ENCODE results near the gene KCNA3.

KCNA3 gene

GRCh38 chr1:110673805-110674336 lies 869 bp downstream of the KCNA3 start:
- TF ChIP-seq, protein P1, sequence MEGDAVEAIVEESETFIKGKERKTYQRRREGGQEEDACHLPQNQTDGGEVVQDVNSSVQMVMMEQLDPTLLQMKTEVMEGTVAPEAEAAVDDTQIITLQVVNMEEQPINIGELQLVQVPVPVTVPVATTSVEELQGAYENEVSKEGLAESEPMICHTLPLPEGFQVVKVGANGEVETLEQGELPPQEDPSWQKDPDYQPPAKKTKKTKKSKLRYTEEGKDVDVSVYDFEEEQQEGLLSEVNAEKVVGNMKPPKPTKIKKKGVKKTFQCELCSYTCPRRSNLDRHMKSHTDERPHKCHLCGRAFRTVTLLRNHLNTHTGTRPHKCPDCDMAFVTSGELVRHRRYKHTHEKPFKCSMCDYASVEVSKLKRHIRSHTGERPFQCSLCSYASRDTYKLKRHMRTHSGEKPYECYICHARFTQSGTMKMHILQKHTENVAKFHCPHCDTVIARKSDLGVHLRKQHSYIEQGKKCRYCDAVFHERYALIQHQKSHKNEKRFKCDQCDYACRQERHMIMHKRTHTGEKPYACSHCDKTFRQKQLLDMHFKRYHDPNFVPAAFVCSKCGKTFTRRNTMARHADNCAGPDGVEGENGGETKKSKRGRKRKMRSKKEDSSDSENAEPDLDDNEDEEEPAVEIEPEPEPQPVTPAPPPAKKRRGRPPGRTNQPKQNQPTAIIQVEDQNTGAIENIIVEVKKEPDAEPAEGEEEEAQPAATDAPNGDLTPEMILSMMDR (IDR thresholded peaks at IDR 0.05; ENCODE audit: control insufficient read depth, extremely low read depth, insufficient read depth): no peak
- no peak overlapping the region for H3K4me3 ChIP-seq (ENCODE audit: low read depth, low read length)
- DNase-seq (ENCODE audit: low read depth): no peak

GRCh38 chr1:110673197-110673701 lies 1.5 kb downstream of the KCNA3 start:
- DNase-seq (ENCODE audit: low read depth): no peak
- H3K4me3 ChIP-seq (ENCODE audit: low read depth, low read length): no peak overlapping the region
- TF ChIP-seq, protein P1 (IDR thresholded peaks at IDR 0.05; ENCODE audit: control insufficient read depth, extremely low read depth, insufficient read depth): no peak

DNA sequence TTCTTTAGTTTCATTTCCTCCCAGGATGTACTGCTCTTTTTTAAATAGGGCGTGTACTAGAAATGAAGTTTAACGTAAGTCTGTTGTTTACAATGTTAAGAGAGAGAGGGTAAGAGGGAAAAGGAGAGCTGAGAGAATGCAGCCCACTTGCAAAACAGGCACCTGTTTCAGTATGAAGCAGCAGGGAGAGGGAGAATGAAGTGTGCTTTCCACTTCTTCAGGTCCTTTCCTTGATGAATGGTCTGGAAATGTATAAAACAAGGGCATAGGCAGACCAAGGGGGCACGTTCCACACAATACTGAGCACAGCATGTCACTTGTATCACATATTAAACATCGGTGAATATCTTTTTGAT lies 2.0 kb downstream of the KCNA3 start:
- no peak for DNase-seq (ENCODE audit: low read depth)
- H3K4me3 ChIP-seq (ENCODE audit: low read depth, low read length): no peak overlapping the region
- TF ChIP-seq, protein P1 (IDR thresholded peaks at IDR 0.05; ENCODE audit: control insufficient read depth, extremely low read depth, insufficient read depth): no peak

GRCh38 chr1:110672001-110672752 lies 2.6 kb downstream of the KCNA3 start:
- no peak for DNase-seq (ENCODE audit: low read depth)
- TF ChIP-seq, protein P1 (IDR thresholded peaks at IDR 0.05; ENCODE audit: control insufficient read depth, extremely low read depth, insufficient read depth): no peak
- H3K4me3 ChIP-seq (ENCODE audit: low read depth, low read length): no peak overlapping the region

DNA sequence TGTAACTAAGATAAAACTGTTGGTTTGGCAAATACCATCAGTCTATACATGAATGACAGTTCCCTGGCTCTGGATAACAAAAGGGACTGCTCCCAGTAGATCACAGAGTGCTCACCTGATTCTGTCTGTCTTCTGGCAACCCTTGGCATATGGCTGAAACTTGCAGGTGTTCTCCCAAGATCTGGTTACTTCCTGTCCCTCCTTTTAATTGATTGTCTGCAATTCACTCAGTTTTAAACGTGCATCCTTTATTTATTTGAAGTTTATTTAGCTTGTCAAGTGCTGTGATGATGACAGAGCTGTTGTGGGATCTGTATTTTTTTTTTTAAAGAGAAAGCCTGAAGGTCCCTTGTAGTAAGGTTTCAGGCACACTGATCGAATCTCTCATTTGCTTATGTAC lies 3.4 kb downstream of the KCNA3 start:
- no peak overlapping the region for H3K4me3 ChIP-seq (ENCODE audit: low read depth, low read length)
- TF ChIP-seq, protein P1 (IDR thresholded peaks at IDR 0.05; ENCODE audit: control insufficient read depth, extremely low read depth, insufficient read depth): no peak
- no peak for DNase-seq (ENCODE audit: low read depth)

- DNase-seq (ENCODE audit: low read depth): no peak
- no peak overlapping the region for H3K4me3 ChIP-seq (ENCODE audit: low read depth, low read length)
- TF ChIP-seq, protein P1 (IDR thresholded peaks at IDR 0.05; ENCODE audit: control insufficient read depth, extremely low read depth, insufficient read depth): no peak
These were observed 6.2 kb downstream of the KCNA3 start for GRCh38 chr1:110668549-110668948.
